ENCODE data around the gene FGD1.
"Not testable (repeated sequence)": the region's sequence is repeated elsewhere in the genome, so short reads cannot be mapped to it uniquely, and the experiment has no call there.

- TF ChIP-seq CTCF, POLR2A (IDR thresholded peaks at IDR 0.05): not testable (repeated sequence)
These were observed 6.2 kb downstream of the FGD1 start for GRCh38 chrX:54489819-54490218.
